Naive thymus-derived CD4-positive, alpha-beta T cell (primary cell): Measurements from ENCODE around the gene CNTNAP1. TPM values are rescaled to one million over a fixed set of nuclear protein-coding genes. Genes with fewer than 3 reads are reported as not detected.

ENCODE experiments used
- ATAC-seq: fragments of 150-1000 bp; cut with Tn5 transposase; 2 replicates; pipeline ENCODE4 v1.10.0; 2021; ENCODE audit warnings: mild to moderate bottlenecking, moderate library complexity
- CTCF ChIA-PET: fragments of 350-600 bp; sonication (Branson Sonifier 250); formaldehyde crosslinking; loops from one replicate; lab custom pipeline; 2021; ENCODE audit warnings: antibody characterized with exemption; lab: Charles Lee
- POLR2A ChIA-PET: fragments of 350-600 bp; sonication (Branson Sonifier 250); formaldehyde crosslinking; loops from one replicate; lab custom pipeline; 2021; ENCODE audit warnings: antibody characterized with exemption, inconsistent platforms; lab: Charles Lee
- DNase-seq, 9 donors: peaks; one replicate each; pipeline versions ENCODE4 v3.0.0 to v3.0.0-alpha.2; 2020 to 2022; ENCODE audit warnings: mixed read lengths in 1 of 9
- H3K27ac ChIP-seq: one replicate; pipeline ENCODE4 v1.7.0; 2013; ENCODE audit warnings: mild to moderate bottlenecking, low read depth, low read length, moderate library complexity
- H3K27me3 ChIP-seq, 2 donors: one replicate each; pipeline ENCODE4 v1.7.0; 2013; ENCODE audit warnings: low read length in 2 of 2, mild to moderate bottlenecking in 2 of 2, moderate library complexity in 2 of 2; ENCODE audit not compliant: control insufficient read depth in 2 of 2, insufficient read depth in 2 of 2
- H3K36me3 ChIP-seq, 3 experiments: 1 replicate in 2 of 3; 2 replicates in 1 of 3; pipeline ENCODE4 v1.7.0; 2013; ENCODE audit warnings: low read length in 3 of 3, mild to moderate bottlenecking in 3 of 3, moderate library complexity in 1 of 3; ENCODE audit not compliant: insufficient read depth in 3 of 3, control insufficient read depth in 2 of 3
- H3K4me1 ChIP-seq, 2 donors: one replicate each; pipeline ENCODE4 v1.7.0; 2013; ENCODE audit warnings: low read length in 2 of 2, mild to moderate bottlenecking in 2 of 2, moderate library complexity in 1 of 2; ENCODE audit not compliant: control insufficient read depth in 2 of 2, insufficient read depth in 2 of 2
- H3K4me3 ChIP-seq: 2 replicates; pipeline ENCODE4 v1.7.0; 2013; ENCODE audit warnings: mild to moderate bottlenecking, low read length
- H3K9me3 ChIP-seq, 3 experiments: 1 replicate in 2 of 3; 2 replicates in 1 of 3; pipeline ENCODE4 v1.7.0; 2013; ENCODE audit warnings: low read length in 3 of 3; ENCODE audit not compliant: control insufficient read depth in 2 of 3
- H3K27ac Mint-ChIP-seq, 9 donors: one replicate each; pipeline ENCODE4 v1.8.0; 2020 to 2022; ENCODE audit warnings: mixed read lengths in 9 of 9, mild to moderate bottlenecking in 8 of 9, moderate library complexity in 5 of 9, inconsistent platforms in 2 of 9
- H3K27me3 Mint-ChIP-seq, 5 donors: one replicate each; pipeline ENCODE4 v1.8.0; 2021 to 2022; ENCODE audit warnings: mixed read lengths in 5 of 5, mild to moderate bottlenecking in 1 of 5
- H3K36me3 Mint-ChIP-seq, 5 donors: one replicate each; pipeline ENCODE4 v1.8.0; 2020 to 2022; ENCODE audit warnings: mixed read lengths in 5 of 5, mild to moderate bottlenecking in 3 of 5, inconsistent platforms in 1 of 5
- H3K4me1 Mint-ChIP-seq, 7 donors: one replicate each; pipeline ENCODE4 v1.8.0; 2020 to 2022; ENCODE audit warnings: mixed read lengths in 7 of 7, mild to moderate bottlenecking in 3 of 7, inconsistent platforms in 1 of 7
- H3K4me3 Mint-ChIP-seq, 10 donors: one replicate each; pipeline ENCODE4 v1.8.0; 2020 to 2022; ENCODE audit warnings: mild to moderate bottlenecking in 10 of 10, mixed read lengths in 10 of 10, moderate library complexity in 6 of 10, inconsistent platforms in 2 of 10
- H3K9me3 Mint-ChIP-seq, 11 donors: one replicate each; pipeline ENCODE4 v1.8.0; 2020 to 2022; ENCODE audit warnings: mixed read lengths in 11 of 11, mild to moderate bottlenecking in 4 of 11, inconsistent platforms in 1 of 11, moderate library complexity in 1 of 11
- intact Hi-C, 2 donors: fragments of 100-400 bp; cut with micrococcal nuclease; formaldehyde crosslinking; loops; one replicate each; pipeline ENCODE4 v1.15.1; 2023
- polyA plus RNA-seq, 2 donors: library from polyadenylated mRNA; unstranded; fragments of 300-500 nt; fragmentation: Illumina TruSeq; gene quantifications; one replicate each; pipeline ENCODE4 v1.2.3, GENCODE V29; 2021
- total RNA-seq, 6 experiments: library from RNA in 5 of 6; stranded (reverse) in 5 of 6; gene quantifications; 1 replicate in 5 of 6; 2 replicates in 1 of 6; pipeline ENCODE4 v1.2.3 and lab custom pipeline; 2021 to 2026

Gene CNTNAP1
- total and polyA plus RNA-seq, 7 experiments from 2014 or later, result 0.04 to 2.4 (median 1.0) TPM

DNA sequence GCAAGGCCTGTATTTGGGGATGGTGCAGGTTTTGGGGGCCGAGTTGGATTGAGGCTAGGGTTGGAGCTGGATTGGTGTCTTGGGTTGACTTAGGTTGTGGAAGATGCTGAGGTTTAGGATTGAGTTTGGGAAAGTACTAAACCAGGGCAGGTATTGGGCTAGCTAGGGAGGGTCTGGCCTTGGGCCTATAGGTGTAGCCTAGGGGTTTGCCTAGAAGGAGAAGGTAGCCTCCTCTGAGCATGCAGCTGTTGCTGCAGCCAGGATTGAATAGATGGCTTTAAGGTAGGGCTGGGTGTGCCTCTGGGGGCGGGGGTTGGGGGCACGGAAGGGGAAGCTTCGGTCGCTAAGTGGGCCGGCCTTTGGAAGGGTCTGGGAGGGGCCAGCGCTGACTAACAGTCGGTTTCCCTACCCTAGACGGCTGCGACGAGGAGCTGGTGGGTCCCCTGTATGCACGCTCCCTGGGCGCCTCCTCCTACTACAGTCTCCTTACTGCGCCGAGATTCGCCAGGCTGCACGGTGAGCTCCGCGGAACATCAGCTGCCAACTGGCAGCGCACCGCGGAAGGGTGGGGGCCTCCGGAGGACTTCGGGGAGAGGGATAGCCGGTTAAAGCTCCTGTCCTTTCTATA lies 1.2 kb downstream of the CNTNAP1 start:
- no peaks in the 10 kb centered on the region for H3K9me3 ChIP-seq
- ATAC-seq (no peak), DNase-seq (no peak)
- Mint-ChIP-seq H3K27ac (peak overlapping the region in 1 of 9 donors; percentile 9), H3K4me3 (peak overlapping the region in 9 of 10 donors; percentile 23 to 94 (median 61)), H3K27me3 (peaks cover 23 to 42% (median 28%) of the 10 kb centered on the region in 5 donors), H3K9me3 (peaks cover 0 to 11% (median 0%) of the 10 kb centered on the region in 11 donors), H3K4me1 (peaks cover 29 to 47% (median 40%) of the 10 kb centered on the region in 7 donors), H3K36me3 (peaks cover 0 to 6% (median 0%) of the 10 kb centered on the region in 5 donors)
- no peaks in the 10 kb centered on the region for H3K36me3 ChIP-seq
- no peak overlapping the region for H3K27ac ChIP-seq
- intact Hi-C loops, result no loop called here
- H3K4me3 ChIP-seq, result no peak overlapping the region
- ChIA-PET POLR2A (interaction anchor here (1.0 kb wide), 2 partner anchors 23 to 75 kb away, joined by 3 read pairs; no protein-coding TSS in a partner anchor), CTCF (interaction anchor here (1.0 to 1.2 kb wide), 2 partner anchors 105 to 115 kb away, joined by 3 to 5 read pairs; partner anchors contain the start of gene PSMC3IP)
- peaks cover 4 to 5% of the 10 kb centered on the region in 2 donors for H3K27me3 ChIP-seq
- peaks cover 26 to 33% of the 10 kb centered on the region in 2 donors for H3K4me1 ChIP-seq

DNA sequence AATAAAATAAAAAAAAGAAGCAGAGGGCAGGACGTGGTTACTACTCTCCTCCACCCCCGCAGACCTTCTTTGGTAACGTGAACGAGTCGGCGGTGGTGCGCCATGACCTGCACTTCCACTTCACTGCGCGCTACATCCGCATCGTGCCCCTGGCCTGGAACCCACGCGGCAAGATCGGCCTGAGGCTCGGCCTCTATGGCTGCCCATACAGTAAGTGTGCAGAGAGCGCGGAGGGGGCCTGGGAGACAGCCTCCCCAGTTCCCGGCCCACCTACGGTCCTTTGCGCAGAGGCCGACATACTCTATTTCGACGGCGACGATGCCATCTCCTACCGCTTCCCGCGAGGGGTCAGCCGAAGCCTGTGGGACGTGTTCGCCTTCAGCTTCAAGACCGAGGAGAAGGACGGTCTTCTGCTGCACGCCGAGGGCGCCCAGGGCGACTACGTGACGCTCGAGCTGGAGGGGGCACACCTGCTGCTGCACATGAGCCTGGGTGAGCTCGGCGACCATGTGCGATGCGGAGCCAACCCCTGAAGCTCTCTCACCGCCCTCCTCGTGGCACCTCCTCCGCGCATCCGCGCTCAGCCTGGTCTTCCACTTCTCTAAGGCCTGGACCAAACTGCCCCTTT lies 2.7 kb downstream of the CNTNAP1 start:
- Mint-ChIP-seq H3K9me3 (peaks cover 0 to 12% (median 0%) of the 10 kb centered on the region in 11 donors), H3K36me3 (peaks cover 0 to 6% (median 0%) of the 10 kb centered on the region in 5 donors), H3K27ac (peak overlapping the region in 1 of 9 donors; percentile 49), H3K4me1 (peaks cover 26 to 32% (median 27%) of the 10 kb centered on the region in 7 donors), H3K27me3 (peaks cover 23 to 42% (median 28%) of the 10 kb centered on the region in 5 donors), H3K4me3 (peak overlapping the region in 1 of 10 donors; percentile 17)
- ChIA-PET POLR2A (interaction anchor here (0.6 kb wide), 1 partner anchor 1404 kb away, joined by 3 read pairs; no protein-coding TSS in a partner anchor), CTCF (interaction anchor here (0.7 to 1.0 kb wide), 2 partner anchors 17 to 117 kb away, joined by 3 read pairs; no protein-coding TSS in a partner anchor)
- intact Hi-C loops, result no loop called here
- ATAC-seq (no peak), DNase-seq (no peak)
- peaks cover 18 to 20% of the 10 kb centered on the region in 2 donors for H3K4me1 ChIP-seq
- H3K27me3 ChIP-seq, result peaks cover 4 to 5% of the 10 kb centered on the region in 2 donors
- H3K9me3 ChIP-seq, result no peaks in the 10 kb centered on the region
- H3K36me3 ChIP-seq, result no peaks in the 10 kb centered on the region
- H3K4me3 ChIP-seq, result no peak overlapping the region
- no peak overlapping the region for H3K27ac ChIP-seq

DNA sequence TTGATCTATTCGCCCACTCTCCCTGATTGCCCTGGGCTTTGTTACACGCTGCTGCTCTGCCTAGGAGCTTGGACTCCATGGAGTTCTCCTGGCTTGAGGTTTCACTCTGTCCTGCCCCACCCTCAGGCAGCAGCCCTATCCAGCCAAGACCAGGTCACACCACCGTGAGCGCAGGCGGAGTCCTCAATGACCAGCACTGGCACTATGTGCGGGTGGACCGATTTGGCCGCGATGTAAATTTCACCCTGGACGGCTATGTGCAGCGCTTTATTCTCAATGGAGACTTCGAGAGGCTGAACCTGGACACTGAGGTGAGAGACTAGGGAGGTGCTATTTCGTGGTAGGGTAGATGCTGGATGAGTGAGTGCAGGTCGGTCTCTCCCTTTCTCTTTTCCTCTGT lies 3.5 kb downstream of the CNTNAP1 start:
- intact Hi-C loops, result no loop called here
- H3K36me3 Mint-ChIP-seq, result peaks cover 0 to 6% (median 0%) of the 10 kb centered on the region in 5 donors
- peaks cover 21 to 27% (median 24%) of the 10 kb centered on the region in 7 donors for H3K4me1 Mint-ChIP-seq
- Histone ChIP-seq H3K27me3 (peaks cover 4 to 5% of the 10 kb centered on the region in 2 donors), H3K4me3 (no peak overlapping the region), H3K4me1 (peaks cover 13 to 16% of the 10 kb centered on the region in 2 donors), H3K36me3 (no peaks in the 10 kb centered on the region), H3K27ac (no peak overlapping the region), H3K9me3 (no peaks in the 10 kb centered on the region)
- H3K27me3 Mint-ChIP-seq, result peaks cover 19 to 42% (median 23%) of the 10 kb centered on the region in 5 donors
- ChIA-PET POLR2A (no interaction called here), CTCF (interaction anchor here (0.7 kb wide), 1 partner anchor 18 kb away, joined by 3 read pairs; no protein-coding TSS in a partner anchor)
- H3K9me3 Mint-ChIP-seq, result peaks cover 0 to 8% (median 0%) of the 10 kb centered on the region in 11 donors
- ATAC-seq, result no peak
- H3K27ac Mint-ChIP-seq, result peak overlapping the region in 1 of 9 donors; percentile 67
- peak overlapping the region in 1 of 10 donors; percentile 17 for H3K4me3 Mint-ChIP-seq
- DNase-seq, result no peak

DNA sequence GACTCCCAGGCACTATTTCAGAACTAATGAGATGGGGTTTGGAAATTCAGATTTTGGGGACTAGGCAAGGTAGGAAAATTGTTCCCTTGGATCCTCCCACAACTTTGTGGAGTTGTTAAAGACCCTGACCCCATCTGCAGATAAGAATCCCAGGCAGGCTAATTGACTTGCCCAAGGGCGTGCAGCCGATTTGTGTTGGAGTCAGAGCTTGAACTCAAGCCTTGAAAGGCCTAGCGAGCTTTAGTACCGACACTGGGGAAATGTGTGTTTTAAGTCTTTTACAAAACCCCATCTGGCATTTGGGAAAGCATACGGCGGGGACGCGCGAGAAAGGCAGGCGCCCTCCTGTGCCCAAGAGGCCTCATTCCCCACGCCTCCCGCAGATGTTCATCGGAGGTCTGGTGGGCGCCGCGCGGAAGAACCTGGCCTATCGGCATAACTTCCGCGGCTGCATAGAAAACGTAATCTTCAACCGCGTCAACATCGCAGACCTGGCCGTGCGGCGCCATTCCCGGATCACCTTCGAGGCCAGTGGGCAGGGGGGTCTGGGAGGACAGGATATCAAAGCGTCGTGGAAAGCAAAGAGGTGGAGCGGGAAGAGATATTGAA lies 4.3 kb downstream of the CNTNAP1 start:
- intact Hi-C loops, result no loop called here
- no peaks in the 10 kb centered on the region for H3K9me3 ChIP-seq
- Mint-ChIP-seq H3K9me3 (peaks cover 0 to 6% (median 0%) of the 10 kb centered on the region in 11 donors), H3K36me3 (peaks cover 0 to 6% (median 0%) of the 10 kb centered on the region in 5 donors), H3K4me1 (peaks cover 15 to 22% (median 18%) of the 10 kb centered on the region in 7 donors), H3K27me3 (peaks cover 13 to 37% (median 16%) of the 10 kb centered on the region in 5 donors), H3K4me3 (no peak overlapping the region), H3K27ac (no peak overlapping the region)
- ATAC-seq (no peak), DNase-seq (no peak)
- H3K36me3 ChIP-seq, result no peaks in the 10 kb centered on the region
- POLR2A ChIA-PET, result no interaction called here
- H3K4me1 ChIP-seq, result peaks cover 9 to 10% of the 10 kb centered on the region in 2 donors
- H3K27ac ChIP-seq, result no peak overlapping the region
- H3K4me3 ChIP-seq, result no peak overlapping the region
- CTCF ChIA-PET, result no interaction called here
- peaks cover under 1 to 4% of the 10 kb centered on the region in 2 donors for H3K27me3 ChIP-seq

DNA sequence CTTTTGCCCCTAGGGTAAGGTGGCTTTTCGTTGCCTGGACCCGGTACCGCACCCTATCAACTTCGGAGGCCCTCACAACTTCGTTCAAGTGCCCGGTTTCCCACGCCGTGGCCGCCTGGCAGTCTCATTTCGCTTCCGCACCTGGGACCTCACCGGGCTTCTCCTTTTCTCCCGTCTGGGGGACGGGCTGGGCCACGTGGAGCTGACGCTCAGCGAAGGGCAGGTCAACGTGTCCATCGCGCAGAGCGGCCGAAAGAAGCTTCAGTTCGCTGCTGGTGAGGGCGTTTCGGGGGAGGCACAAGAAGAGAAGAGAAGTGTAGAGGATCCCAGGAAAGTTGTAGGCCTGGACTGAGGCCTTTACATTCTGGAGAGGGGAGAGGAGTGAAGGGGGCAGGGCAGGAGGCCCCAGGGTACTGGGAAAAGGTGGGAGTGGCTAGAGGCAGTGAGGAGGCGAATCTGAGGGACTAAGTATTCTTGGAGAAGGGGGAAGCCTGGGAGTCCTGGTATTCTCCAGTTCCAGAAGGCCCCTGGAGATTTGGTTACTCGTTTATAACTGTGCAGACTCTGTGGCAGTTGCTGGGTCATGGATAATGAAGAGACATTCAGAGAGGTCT lies 5.5 kb downstream of the CNTNAP1 start:
- H3K27me3 ChIP-seq, result peaks cover 0 to 4% of the 10 kb centered on the region in 2 donors
- intact Hi-C loops, result no loop called here
- no peaks in the 10 kb centered on the region for H3K4me1 ChIP-seq
- peaks cover 0 to 4% (median 0%) of the 10 kb centered on the region in 11 donors for H3K9me3 Mint-ChIP-seq
- no peaks in the 10 kb centered on the region for H3K9me3 ChIP-seq
- H3K27ac Mint-ChIP-seq, result no peak overlapping the region
- H3K4me1 Mint-ChIP-seq, result peaks cover 7 to 10% (median 7%) of the 10 kb centered on the region in 7 donors
- H3K27me3 Mint-ChIP-seq, result peaks cover 5 to 26% (median 9%) of the 10 kb centered on the region in 5 donors
- H3K27ac ChIP-seq, result no peak overlapping the region
- ChIA-PET POLR2A (no interaction called here), CTCF (no interaction called here)
- peaks cover 0 to 6% (median 0%) of the 10 kb centered on the region in 5 donors for H3K36me3 Mint-ChIP-seq
- H3K4me3 Mint-ChIP-seq, result no peak overlapping the region
- ATAC-seq (no peak), DNase-seq (no peak)
- no peaks in the 10 kb centered on the region for H3K36me3 ChIP-seq
- no peak overlapping the region for H3K4me3 ChIP-seq

DNA sequence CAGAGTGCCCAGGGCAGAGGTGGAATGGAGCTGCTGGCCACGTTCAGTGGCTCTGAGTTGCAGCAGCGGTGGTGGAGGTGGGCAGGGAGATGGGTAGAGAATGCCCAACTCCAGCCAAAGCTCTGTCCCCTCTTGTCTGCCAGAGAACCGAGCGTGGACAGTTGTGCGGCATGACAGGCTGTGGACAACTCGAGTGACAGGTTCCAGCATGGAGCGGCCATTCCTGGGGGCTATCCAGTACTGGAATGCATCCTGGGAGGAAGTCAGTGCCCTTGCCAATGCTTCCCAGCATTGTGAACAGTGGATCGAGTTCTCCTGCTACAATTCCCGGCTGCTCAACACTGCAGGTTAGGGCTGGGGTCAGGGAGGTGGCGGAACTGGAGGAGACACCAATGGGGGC lies 8.3 kb downstream of the CNTNAP1 start:
- no peaks in the 10 kb centered on the region for H3K9me3 ChIP-seq
- H3K27me3 Mint-ChIP-seq, result peaks cover 0 to 3% (median 0%) of the 10 kb centered on the region in 5 donors
- POLR2A ChIA-PET, result interaction anchor here (1.8 kb wide), 1 partner anchor 11 kb away, joined by 5 read pairs; no protein-coding TSS in a partner anchor
- no peaks in the 10 kb centered on the region for H3K27me3 ChIP-seq
- no peak overlapping the region for H3K27ac Mint-ChIP-seq
- H3K4me1 ChIP-seq, result no peaks in the 10 kb centered on the region
- H3K9me3 Mint-ChIP-seq, result peaks cover 0 to 1% (median 0%) of the 10 kb centered on the region in 11 donors
- DNase-seq, result no peak
- H3K4me1 Mint-ChIP-seq, result peaks cover 0 to 1% (median 0%) of the 10 kb centered on the region in 7 donors
- no peak overlapping the region for H3K4me3 ChIP-seq
- no peak overlapping the region for H3K4me3 Mint-ChIP-seq
- H3K36me3 Mint-ChIP-seq, result peaks cover 0 to 6% (median 0%) of the 10 kb centered on the region in 5 donors
- no peak overlapping the region for H3K27ac ChIP-seq
- ATAC-seq, result no peak
- H3K36me3 ChIP-seq, result no peaks in the 10 kb centered on the region
- intact Hi-C loops, result no loop called here
- CTCF ChIA-PET, result no interaction called here
